ENCODE data around the gene KRT16.
"Not testable (repeated sequence)": the region's sequence is repeated elsewhere in the genome, so short reads cannot be mapped to it uniquely, and the experiment has no call there.

The KRT16 gene

GRCh38 chr17:41581366-41582060 lies 31.1 kb downstream of the KRT16 start:
- Mint-ChIP-seq H3K4me3 (no peak overlapping the region), H3K9me3 (no peaks in the 10 kb centered on the region), H3K27me3 (peaks cover 44% of the 10 kb centered on the region), H3K27ac (no peak overlapping the region), H3K36me3 (ENCODE audit: low read depth) (no peaks in the 10 kb centered on the region), H3K4me1 (ENCODE audit: low read depth) (peaks cover 15% of the 10 kb centered on the region)
- intact Hi-C loops (cut with micrococcal nuclease): no loop called here

GRCh38 chr17:41580687-41581365 lies 31.7 kb downstream of the KRT16 start:
- intact Hi-C loops (cut with micrococcal nuclease): no loop called here
- peaks cover 15% of the 10 kb centered on the region for H3K4me1 Mint-ChIP-seq (ENCODE audit: low read depth)
- H3K4me3 Mint-ChIP-seq: no peak overlapping the region
- peaks cover 49% of the 10 kb centered on the region for H3K27me3 Mint-ChIP-seq
- no peak overlapping the region for H3K27ac Mint-ChIP-seq
- no peaks in the 10 kb centered on the region for H3K9me3 Mint-ChIP-seq
- no peaks in the 10 kb centered on the region for H3K36me3 Mint-ChIP-seq (ENCODE audit: low read depth)

GRCh38 chr17:41580244-41580575 lies 32.4 kb downstream of the KRT16 start:
- Mint-ChIP-seq H3K27me3 (peaks cover 52% of the 10 kb centered on the region), H3K36me3 (ENCODE audit: low read depth) (no peaks in the 10 kb centered on the region), H3K27ac (peak overlapping the region; percentile 23), H3K9me3 (no peaks in the 10 kb centered on the region), H3K4me1 (ENCODE audit: low read depth) (peaks cover 15% of the 10 kb centered on the region), H3K4me3 (no peak overlapping the region)
- intact Hi-C loops (cut with micrococcal nuclease): no loop called here

GRCh38 chr17:41579484-41580243 lies 32.9 kb downstream of the KRT16 start:
- H3K27me3 Mint-ChIP-seq: peaks cover 54% of the 10 kb centered on the region
- H3K4me3 Mint-ChIP-seq: no peak overlapping the region
- no peaks in the 10 kb centered on the region for H3K36me3 Mint-ChIP-seq (ENCODE audit: low read depth)
- no peaks in the 10 kb centered on the region for H3K9me3 Mint-ChIP-seq
- H3K27ac Mint-ChIP-seq: peak overlapping the region; percentile 23
- intact Hi-C loops (cut with micrococcal nuclease): loop anchor here (1.0 kb wide), 3 partner anchors 27 to 83 kb away; no protein-coding TSS in a partner anchor
- peaks cover 15% of the 10 kb centered on the region for H3K4me1 Mint-ChIP-seq (ENCODE audit: low read depth)

DNA sequence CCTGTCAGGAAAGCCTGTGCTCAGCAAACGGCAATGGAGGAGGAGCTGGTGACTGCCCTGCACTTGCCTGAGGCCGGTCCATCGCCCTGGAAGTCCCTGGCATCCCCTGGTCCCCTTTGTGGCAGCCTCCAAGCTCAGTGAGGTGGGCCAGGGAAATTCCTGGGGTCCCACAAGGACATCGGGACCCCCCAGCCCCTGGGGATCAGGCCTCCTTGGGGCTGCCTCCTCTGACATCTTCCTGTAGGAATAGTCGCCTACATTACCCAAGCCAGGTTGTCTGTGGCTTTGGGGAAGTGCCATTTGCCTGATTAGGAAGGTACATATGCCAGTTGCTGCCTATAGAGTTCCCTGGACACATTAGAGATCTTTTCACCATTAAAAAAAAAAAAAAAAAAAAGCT lies 33.6 kb downstream of the KRT16 start:
- no peaks in the 10 kb centered on the region for H3K36me3 Mint-ChIP-seq (ENCODE audit: low read depth)
- H3K9me3 Mint-ChIP-seq: no peaks in the 10 kb centered on the region
- H3K4me3 Mint-ChIP-seq: no peak overlapping the region
- peaks cover 58% of the 10 kb centered on the region for H3K27me3 Mint-ChIP-seq
- intact Hi-C loops (cut with micrococcal nuclease): loop anchor here (1.0 kb wide), 3 partner anchors 27 to 83 kb away; no protein-coding TSS in a partner anchor
- H3K4me1 Mint-ChIP-seq (ENCODE audit: low read depth): peaks cover 9% of the 10 kb centered on the region
- no peak overlapping the region for H3K27ac Mint-ChIP-seq

DNA sequence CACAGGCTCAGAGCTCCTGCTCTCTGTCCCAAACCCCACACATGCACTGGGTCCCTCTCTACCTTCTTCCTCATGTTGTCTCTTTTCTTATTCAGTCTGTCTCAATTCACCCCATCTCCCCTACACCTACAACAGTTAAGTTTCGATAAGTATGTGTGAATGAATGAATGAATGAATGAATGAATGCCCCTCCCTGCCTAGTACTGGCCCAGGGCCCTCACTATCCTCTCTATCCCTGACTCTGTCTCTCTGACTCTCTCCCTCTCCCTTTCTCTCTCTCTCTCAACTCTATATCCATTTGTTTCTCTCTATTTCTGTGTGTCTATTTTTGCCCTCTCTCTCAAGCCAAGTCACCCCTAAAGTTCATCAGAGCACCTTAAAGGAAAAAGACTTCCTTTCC lies 34.0 kb downstream of the KRT16 start:
- H3K27me3 Mint-ChIP-seq: peaks cover 57% of the 10 kb centered on the region

DNA sequence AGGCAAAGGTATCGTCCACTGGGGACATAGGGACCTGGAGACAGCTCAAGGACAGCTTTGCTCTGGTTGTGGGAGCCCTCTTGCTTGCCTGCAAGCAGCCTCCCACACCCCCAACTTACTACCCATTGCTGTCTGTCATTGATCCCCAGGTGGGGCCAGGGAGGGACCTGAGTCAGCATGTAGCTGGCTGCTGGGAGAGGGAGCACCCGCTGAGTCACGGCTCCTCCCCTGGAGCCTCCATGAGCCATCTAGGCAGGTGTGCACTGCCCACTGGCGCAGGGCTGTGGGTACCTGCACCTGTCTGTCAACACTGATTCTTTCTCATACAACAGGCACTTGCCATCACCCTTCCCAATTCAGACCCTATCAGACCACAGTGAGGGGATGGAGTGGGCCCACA lies 35.8 kb downstream of the KRT16 start:
- H3K27me3 Mint-ChIP-seq: peaks cover 61% of the 10 kb centered on the region
- H3K36me3 Mint-ChIP-seq (ENCODE audit: low read depth); H3K4me1 Mint-ChIP-seq (ENCODE audit: low read depth); H3K4me3 Mint-ChIP-seq; intact Hi-C loops (cut with micrococcal nuclease); H3K9me3 Mint-ChIP-seq; H3K27ac Mint-ChIP-seq: not testable (repeated sequence)

More for the DNA sequence above, 34.0 kb downstream of the KRT16 start:
- Mint-ChIP-seq H3K4me1 (ENCODE audit: low read depth) (peaks cover 9% of the 10 kb centered on the region), H3K27ac (no peak overlapping the region), H3K4me3 (no peak overlapping the region), H3K36me3 (ENCODE audit: low read depth) (no peaks in the 10 kb centered on the region), H3K9me3 (no peaks in the 10 kb centered on the region)
- intact Hi-C loops (cut with micrococcal nuclease): no loop called here

DNA sequence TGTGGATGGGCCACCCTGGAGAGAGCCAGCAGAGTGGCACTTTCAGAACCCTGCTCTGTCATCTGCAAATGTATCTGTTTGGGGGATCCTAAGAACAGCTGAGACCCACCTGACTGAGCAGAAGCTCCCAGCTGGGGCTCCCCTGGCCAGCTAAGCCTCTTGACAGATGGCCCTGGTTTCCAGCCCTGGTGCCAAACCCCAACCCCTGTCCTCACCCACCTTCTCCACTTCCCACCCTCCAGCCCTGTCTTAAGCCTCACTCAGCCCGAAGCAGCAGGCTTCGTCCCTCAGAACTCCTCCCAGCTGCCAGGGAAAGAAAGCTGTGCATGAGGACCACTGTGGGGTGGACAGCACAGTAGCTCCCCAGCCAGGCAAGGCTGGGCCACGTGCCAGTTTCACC lies 37.2 kb downstream of the KRT16 start:
- H3K36me3 Mint-ChIP-seq (ENCODE audit: low read depth): no peaks in the 10 kb centered on the region
- H3K4me1 Mint-ChIP-seq (ENCODE audit: low read depth): peaks cover 9% of the 10 kb centered on the region
- intact Hi-C loops (cut with micrococcal nuclease): no loop called here
- no peak overlapping the region for H3K4me3 Mint-ChIP-seq
- H3K27ac Mint-ChIP-seq: no peak overlapping the region
- H3K9me3 Mint-ChIP-seq: no peaks in the 10 kb centered on the region
- peaks cover 64% of the 10 kb centered on the region for H3K27me3 Mint-ChIP-seq

GRCh38 chr17:41571561-41572434 lies 40.8 kb downstream of the KRT16 start, which contains the start of gene KRT9:
Gene KRT9, minus strand, starts transcription at chr17:41572059. Its CDS starts 67 bp downstream, at chr17:41571992.
- H3K4me3 Mint-ChIP-seq: no peak within 1 kb of the TSS
- H3K36me3 Mint-ChIP-seq (ENCODE audit: low read depth): peaks cover 6% of the 10 kb centered on the region
- H3K27me3 Mint-ChIP-seq: peaks cover 64% of the 10 kb centered on the region
- intact Hi-C loops (cut with micrococcal nuclease): no loop called here
- no peak within 1 kb of the TSS for H3K27ac Mint-ChIP-seq
- H3K4me1 Mint-ChIP-seq (ENCODE audit: low read depth): peaks cover 8% of the 10 kb centered on the region
- H3K9me3 Mint-ChIP-seq: peaks cover 11% of the 10 kb centered on the region

GRCh38 chr17:41567317-41567716 lies 45.2 kb downstream of the KRT16 start:
- peak overlapping the region; percentile 68 for H3K27ac Mint-ChIP-seq
- intact Hi-C loops (cut with micrococcal nuclease): no loop called here
- H3K4me1 Mint-ChIP-seq (ENCODE audit: low read depth): peaks cover 8% of the 10 kb centered on the region
- peaks cover 54% of the 10 kb centered on the region for H3K27me3 Mint-ChIP-seq
- peaks cover 12% of the 10 kb centered on the region for H3K9me3 Mint-ChIP-seq
- no peak overlapping the region for H3K4me3 Mint-ChIP-seq
- peaks cover 6% of the 10 kb centered on the region for H3K36me3 Mint-ChIP-seq (ENCODE audit: low read depth)

DNA sequence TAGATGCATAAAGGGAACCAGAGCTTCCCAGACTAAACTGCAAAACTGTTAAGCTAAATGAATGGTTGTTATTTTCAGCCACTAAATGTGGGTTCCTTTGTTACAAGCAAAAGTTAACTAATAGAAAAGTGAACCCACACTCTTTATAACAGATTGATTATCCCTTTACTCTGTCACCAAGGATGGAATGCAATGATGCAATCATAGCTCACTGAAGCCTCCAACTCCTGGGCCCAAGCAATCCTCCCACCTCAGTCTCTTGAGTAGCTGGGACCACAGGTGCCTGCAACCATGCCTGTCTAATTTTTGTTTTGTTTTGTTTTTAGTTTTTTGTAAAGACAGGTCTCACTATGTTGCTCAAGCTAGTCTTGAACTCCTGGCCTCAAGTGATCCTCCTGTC lies 47.2 kb downstream of the KRT16 start:
- Mint-ChIP-seq H3K4me3 (no peak overlapping the region), H3K36me3 (ENCODE audit: low read depth) (peaks cover 6% of the 10 kb centered on the region), H3K27me3 (peaks cover 44% of the 10 kb centered on the region), H3K27ac (no peak overlapping the region), H3K4me1 (ENCODE audit: low read depth) (peaks cover 8% of the 10 kb centered on the region), H3K9me3 (peaks cover 12% of the 10 kb centered on the region)
- intact Hi-C loops (cut with micrococcal nuclease): no loop called here

DNA sequence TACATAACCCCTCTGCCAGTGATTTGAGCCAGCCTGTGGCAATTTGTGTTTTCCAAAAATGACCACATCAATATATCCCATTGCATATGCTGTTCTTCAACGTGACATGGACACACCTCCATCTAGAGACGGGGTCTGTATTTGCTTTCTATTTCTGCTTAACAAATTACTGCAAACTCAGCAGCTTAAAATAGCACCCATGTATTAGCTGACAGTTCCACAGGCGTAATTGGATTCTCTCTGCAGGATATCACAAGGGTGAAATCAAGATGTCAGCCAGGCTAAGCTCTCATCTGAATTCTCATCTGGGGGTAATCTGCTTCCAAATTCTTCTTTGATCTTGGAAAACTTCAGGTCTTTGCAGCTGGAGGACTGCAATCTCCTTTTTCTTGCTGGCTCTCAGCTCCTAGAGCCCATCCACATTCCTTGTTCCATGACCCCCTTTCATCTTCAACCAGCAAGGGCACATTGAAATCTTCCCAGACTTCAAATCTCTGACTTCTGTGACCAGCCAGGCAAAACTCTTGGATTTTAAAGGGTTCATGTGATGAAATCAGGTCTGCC lies 48.9 kb downstream of the KRT16 start:
- Mint-ChIP-seq H3K27ac (no peak overlapping the region), H3K36me3 (ENCODE audit: low read depth) (peaks cover 6% of the 10 kb centered on the region), H3K27me3 (peaks cover 45% of the 10 kb centered on the region), H3K4me1 (ENCODE audit: low read depth) (peaks cover 8% of the 10 kb centered on the region), H3K9me3 (peaks cover 12% of the 10 kb centered on the region), H3K4me3 (no peak overlapping the region)
- intact Hi-C loops (cut with micrococcal nuclease): no loop called here

GRCh38 chr17:41561554-41561953 lies 51.0 kb downstream of the KRT16 start:
- Mint-ChIP-seq H3K27me3 (peaks cover 58% of the 10 kb centered on the region), H3K4me3 (no peak overlapping the region), H3K36me3 (ENCODE audit: low read depth) (no peaks in the 10 kb centered on the region), H3K27ac (no peak overlapping the region), H3K4me1 (ENCODE audit: low read depth) (no peaks in the 10 kb centered on the region), H3K9me3 (no peaks in the 10 kb centered on the region)
- intact Hi-C loops (cut with micrococcal nuclease): no loop called here

Data from dendritic cell treated with granulocyte-macrophage colony-stimulating factor and Interleukin-4, amounts not matched to agents 40 ng/mL and 50 ng/mL, for 4 days (primary cell).